ENCODE data around the gene PRPSAP1.

GRCh38 chr17:76264425-76264754, 89.3 kb downstream of the PRPSAP1 start:
- TF ChIP-seq CSDC2 (CRISPR knock-in tag; IDR thresholded peaks at IDR 0.05) (no peak), OSR1 (CRISPR knock-in tag; IDR thresholded peaks at IDR 0.05) (no peak), ZC3H10 (CRISPR knock-in tag; IDR thresholded peaks at IDR 0.05) (no peak), PATZ1 (CRISPR knock-in tag; IDR thresholded peaks at IDR 0.05; ENCODE audit: borderline replicate concordance) (no peak), ZFP3 (CRISPR knock-in tag; IDR thresholded peaks at IDR 0.05) (no peak), ARNTL (CRISPR knock-in tag; IDR thresholded peaks at IDR 0.05; ENCODE audit: borderline replicate concordance, low read depth) (no peak), ZFP30 (CRISPR knock-in tag; IDR thresholded peaks at IDR 0.05) (no peak), ZNF8 (CRISPR knock-in tag; IDR thresholded peaks at IDR 0.05) (no peak), RARB (CRISPR knock-in tag; IDR thresholded peaks at IDR 0.05) (no peak), TSHZ2 (CRISPR knock-in tag; IDR thresholded peaks at IDR 0.05) (no peak), BACH2 (CRISPR knock-in tag; IDR thresholded peaks at IDR 0.05; ENCODE audit: borderline replicate concordance) (no peak)

All from SK-N-SH treated with all-trans-retinoic acid at 6 μM for 48 hours (cell line).